ENCODE data around the gene TNFRSF8. TPM values are rescaled to one million over a fixed set of nuclear protein-coding genes. Genes with fewer than 3 reads are reported as not detected.
A peak's percentile ranks its signal among the peaks of the same experiment; 100 is the strongest.

TNFRSF8 gene
- total and polyA plus RNA-seq, 2 donors: 0.26 to 1.5 TPM

DNA sequence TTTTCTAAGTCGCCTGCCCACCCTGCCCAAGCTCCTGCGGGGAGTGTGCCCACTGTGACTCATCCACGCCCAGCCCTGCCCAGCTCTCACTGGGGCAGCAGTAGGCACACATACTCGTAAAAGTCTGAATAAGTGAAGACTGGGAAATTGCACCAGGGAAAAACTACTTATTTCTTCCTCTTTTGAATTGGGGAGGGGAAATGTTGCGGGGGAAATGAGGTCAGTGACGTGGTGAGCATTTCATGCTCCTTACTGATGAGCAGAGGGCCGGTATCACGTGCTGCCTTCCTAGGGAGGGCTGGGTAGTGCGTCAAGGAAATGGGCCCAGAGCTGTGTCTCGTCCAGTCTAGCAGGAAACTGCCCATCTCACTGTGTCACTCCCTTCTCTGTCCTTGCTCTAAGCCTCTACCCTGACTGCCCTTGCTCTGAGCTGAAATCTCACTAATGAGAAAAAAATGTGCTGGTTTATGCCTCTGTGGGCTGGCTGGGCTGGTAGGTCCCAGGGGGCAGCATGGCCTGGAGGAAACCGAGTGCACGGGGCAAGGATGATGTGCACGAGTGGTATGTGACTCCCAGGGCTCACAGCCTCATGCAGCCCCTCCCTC, 90.2 kb downstream of the TNFRSF8 start:
- Histone ChIP-seq H3K27ac (ENCODE audit: low read depth) (no peak overlapping the region), H3K36me3 (ENCODE audit: insufficient read depth) (no peaks in the 10 kb centered on the region), H3K4me3 (ENCODE audit: low read depth, low read length) (no peak overlapping the region), H3K4me1 (ENCODE audit: insufficient read depth) (no peaks in the 10 kb centered on the region)
- no peak for DNase-seq (ENCODE audit: extremely low spot score)
- 56% methylated on average over 13 of the region's 13 CpGs for WGBS

DNA sequence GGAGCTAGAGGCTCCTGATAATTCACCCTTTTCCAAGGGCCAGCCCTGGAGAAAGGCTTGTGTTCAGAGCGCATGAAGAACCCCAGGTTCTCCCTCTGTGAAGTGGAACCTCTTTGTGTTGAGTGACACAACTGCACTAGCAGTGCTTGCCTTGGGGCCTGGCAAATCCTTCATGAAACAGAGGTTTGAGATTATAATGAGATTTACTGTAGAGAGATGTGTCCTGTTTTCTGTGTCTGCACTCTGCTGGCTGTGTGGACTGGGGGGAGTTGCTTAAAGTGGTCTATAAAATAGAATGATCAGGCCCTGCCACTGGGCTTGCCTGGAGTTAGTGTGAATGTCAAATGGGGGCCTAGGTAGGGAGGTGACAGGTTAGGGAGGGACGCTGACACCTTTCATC, 92.2 kb downstream of the TNFRSF8 start:
- 95% methylated on average over 2 of the region's 2 CpGs for WGBS
- DNase-seq (ENCODE audit: extremely low spot score): no peak
- H3K27ac ChIP-seq (ENCODE audit: low read depth): no peak overlapping the region
- H3K36me3 ChIP-seq (ENCODE audit: insufficient read depth): no peaks in the 10 kb centered on the region
- no peak overlapping the region for H3K4me3 ChIP-seq (ENCODE audit: low read depth, low read length)
- no peaks in the 10 kb centered on the region for H3K4me1 ChIP-seq (ENCODE audit: insufficient read depth)

DNA sequence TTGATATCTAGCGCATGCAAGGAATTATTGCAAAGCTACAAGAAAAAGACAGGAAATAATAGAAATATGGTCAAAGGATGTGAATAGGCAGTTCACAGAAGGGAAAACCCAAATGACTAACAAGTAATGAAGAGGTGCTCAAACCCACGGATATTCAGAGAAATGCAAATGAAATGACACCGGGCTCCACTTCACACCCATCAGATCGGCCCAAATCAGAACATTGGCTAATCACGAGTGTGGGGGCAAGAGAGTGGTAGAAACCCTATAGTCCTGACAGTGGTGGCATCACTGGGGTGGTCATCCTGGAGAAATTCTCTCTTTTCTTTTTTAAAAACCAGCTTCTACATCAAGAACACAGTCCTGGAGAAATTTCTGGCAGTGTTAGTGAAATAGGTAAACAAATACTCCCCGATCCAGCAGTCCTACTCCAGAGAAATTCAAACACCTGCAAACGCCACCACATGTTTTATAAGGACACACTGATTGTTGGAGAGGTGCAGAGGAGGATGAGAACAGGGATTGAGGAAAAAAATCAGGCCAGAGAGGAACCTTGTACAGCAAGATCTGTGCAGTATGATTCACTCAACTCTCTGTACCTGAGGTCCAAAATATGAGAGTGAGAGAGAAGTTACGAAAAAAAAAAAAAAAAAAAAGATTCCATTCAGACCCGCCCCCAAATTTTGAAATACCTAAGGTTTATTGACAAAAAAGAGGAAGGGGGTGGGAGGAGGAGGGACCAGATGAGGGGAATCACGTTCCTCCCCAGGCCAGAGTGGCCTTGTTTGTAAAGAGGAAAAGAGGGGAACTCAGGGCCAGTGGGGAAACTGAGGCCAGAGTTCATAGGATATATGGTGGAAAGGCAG, 94.5 kb downstream of the TNFRSF8 start:
- DNase-seq (ENCODE audit: extremely low spot score): no peak
- no peaks in the 10 kb centered on the region for H3K36me3 ChIP-seq (ENCODE audit: insufficient read depth)
- 61% methylated on average over 10 of the region's 10 CpGs for WGBS
- H3K4me1 ChIP-seq (ENCODE audit: insufficient read depth): no peaks in the 10 kb centered on the region
- H3K27ac ChIP-seq (ENCODE audit: low read depth): no peak overlapping the region
- no peak overlapping the region for H3K4me3 ChIP-seq (ENCODE audit: low read depth, low read length)

DNA sequence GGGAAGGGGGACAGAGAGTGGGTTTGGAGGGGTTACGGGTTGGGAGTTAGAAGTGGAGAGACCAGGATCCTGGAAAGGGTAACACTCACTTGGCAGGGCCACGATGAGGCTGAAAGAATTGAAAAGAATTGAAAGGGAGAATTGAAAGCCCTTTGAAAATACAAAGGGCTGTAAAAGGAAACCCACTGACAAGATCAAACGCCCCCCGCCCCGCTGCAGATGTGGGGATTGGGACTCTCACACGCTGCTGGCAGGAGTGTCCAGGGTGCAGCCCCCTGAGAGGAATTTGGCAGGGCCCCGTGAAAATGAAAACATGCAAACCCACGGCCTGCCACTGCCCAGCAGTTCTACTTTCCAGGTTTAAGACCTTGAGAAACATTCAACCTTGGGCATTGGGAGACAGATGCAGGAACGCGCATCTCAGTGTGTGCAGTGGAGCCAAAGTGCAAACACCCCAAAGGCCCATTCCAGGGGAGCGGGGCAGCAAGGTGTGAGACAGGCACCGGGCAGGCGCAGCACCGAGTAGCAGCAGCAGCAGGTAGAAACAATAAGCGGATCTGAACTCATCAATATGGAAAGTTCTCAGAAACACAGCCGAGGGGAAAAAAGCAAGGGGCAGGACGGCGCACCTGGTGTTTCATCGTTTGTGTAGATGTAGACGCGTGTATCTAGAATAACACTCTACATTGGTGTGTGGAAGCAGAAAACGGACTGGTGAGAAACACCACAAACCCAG, 95.4 kb downstream of the TNFRSF8 start:
- H3K36me3 ChIP-seq (ENCODE audit: insufficient read depth): no peaks in the 10 kb centered on the region
- no peak overlapping the region for H3K4me3 ChIP-seq (ENCODE audit: low read depth, low read length)
- no peak for DNase-seq (ENCODE audit: extremely low spot score)
- WGBS: 66% methylated on average over 22 of the region's 22 CpGs
- no peak overlapping the region for H3K27ac ChIP-seq (ENCODE audit: low read depth)
- H3K4me1 ChIP-seq (ENCODE audit: insufficient read depth): no peaks in the 10 kb centered on the region

DNA sequence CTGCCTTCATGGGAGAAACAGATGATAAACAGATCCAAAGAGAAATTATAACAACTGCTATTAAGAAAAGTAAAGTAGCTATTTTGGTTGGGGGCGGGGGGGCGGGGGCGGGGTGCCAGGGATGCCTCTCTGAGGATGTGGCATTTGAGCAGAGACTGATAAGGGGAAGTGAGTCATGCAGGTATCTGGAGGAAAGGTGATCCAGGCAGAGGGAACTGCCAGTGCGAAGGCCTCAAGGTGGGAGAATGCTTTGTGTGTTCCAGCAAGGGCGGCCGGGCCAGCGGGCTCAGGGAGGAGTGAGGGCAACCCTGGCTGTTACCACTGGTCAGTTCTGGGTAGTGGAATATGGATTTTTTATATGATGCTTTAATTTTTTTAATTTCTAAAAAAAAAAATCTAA, 96.7 kb downstream of the TNFRSF8 start:
- no peak overlapping the region for H3K4me3 ChIP-seq (ENCODE audit: low read depth, low read length)
- no peaks in the 10 kb centered on the region for H3K36me3 ChIP-seq (ENCODE audit: insufficient read depth)
- H3K4me1 ChIP-seq (ENCODE audit: insufficient read depth): no peaks in the 10 kb centered on the region
- WGBS: 92% methylated on average over 7 of the region's 7 CpGs
- no peak for DNase-seq (ENCODE audit: extremely low spot score)
- H3K27ac ChIP-seq (ENCODE audit: low read depth): no peak overlapping the region

DNA sequence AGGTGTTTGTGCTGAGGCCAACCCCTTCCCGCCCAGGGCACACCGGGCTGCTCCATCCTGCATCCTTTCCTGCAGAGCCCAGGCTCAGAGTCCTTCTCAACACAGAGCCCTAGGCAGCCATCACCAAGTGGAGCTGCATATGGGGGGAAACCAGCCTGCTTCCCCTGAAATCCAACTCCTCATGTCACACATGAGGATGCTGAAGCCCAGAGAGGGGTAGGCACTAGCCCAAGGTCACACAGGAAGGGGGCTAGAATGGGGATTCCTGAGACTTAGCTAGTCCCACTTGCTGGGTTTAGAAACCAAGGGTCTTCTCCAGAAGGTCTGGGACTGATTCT, 98.2 kb downstream of the TNFRSF8 start:
- H3K27ac ChIP-seq (ENCODE audit: low read depth): peak overlapping the region; percentile 19

DNA sequence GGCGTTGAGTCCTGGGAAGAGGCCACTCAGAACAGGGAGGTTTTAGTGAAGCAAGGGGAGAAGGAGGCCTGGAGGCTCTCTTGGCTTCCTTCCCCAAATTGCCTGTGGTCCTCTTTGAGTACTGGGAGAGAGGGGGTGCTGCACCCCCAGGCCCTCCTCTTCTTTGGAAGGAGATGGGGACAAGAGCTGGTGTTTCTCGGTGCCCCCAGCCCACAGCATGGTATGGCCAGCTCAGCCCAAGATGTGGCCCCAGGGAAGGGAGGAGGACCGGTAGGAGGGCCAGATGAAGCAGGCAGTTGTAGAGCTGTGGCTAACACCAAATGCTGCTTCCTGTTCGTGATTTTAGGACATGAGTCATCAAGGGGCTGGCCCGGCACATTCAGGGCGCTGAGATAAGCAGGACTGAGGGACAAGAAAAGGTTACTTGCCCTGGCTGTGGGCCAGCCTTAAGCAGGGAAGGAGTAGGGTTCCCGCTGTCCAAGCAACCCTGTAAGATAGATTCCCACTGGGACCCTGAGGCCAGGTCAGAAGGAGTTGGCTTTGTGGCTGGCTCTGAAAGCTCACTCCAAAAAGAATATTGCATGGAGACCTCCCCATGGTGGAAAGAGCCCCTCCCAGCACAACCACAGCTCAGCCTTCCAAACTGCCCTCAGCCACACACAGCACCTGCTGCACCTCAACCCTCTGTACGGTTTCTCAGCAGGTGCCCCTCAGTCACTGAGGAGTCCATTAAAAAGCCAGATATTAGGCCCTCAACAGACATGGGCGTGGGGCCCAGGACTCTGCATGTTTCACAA, 98.8 kb downstream of the TNFRSF8 start:
- Histone ChIP-seq H3K4me3 (ENCODE audit: low read depth, low read length) (no peak overlapping the region), H3K27ac (ENCODE audit: low read depth) (peak overlapping the region; percentile 19)
- 26% methylated on average over 9 of the region's 9 CpGs for WGBS

More for the DNA sequence above, 98.2 kb downstream of the TNFRSF8 start:
- H3K4me1 ChIP-seq (ENCODE audit: insufficient read depth): no peaks in the 10 kb centered on the region
- 92% methylated on average over 2 of the region's 2 CpGs for WGBS
- DNase-seq (ENCODE audit: extremely low spot score): no peak
- no peaks in the 10 kb centered on the region for H3K36me3 ChIP-seq (ENCODE audit: insufficient read depth)
- H3K4me3 ChIP-seq (ENCODE audit: low read depth, low read length): no peak overlapping the region

DNA sequence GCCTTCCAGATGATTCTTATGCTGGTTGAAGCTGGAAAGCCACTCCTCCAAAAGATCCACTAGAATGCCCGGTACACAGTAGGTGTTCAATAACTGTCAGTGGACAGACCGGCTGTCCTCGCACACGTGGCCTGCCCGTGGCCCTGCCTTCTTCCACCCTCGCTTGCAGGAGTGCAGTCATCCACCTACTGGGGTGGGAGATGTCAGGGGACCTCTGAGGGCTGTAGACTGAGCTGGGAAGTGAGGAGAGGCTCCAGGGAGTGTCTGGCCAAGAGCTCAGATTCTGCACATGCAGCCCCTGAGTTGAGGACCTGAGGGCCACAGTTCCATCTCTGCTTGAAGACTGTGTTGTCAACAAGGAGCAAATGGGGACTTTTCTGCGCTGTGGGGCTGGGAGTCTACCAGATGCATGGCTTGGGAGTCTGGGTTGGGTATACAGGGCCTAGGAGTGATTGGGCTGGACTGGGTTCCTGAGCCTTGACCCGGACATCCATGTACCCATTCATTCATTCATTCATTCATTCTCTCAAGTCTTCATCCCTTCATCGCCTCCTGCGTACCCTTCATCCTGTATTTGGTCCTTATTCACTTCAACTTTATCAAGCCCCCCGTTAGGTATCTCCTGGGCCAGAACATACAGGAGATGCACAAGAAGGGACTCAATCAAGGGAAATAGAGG, 99.5 kb downstream of the TNFRSF8 start:
- Histone ChIP-seq H3K27ac (ENCODE audit: low read depth) (peak overlapping the region; percentile 13), H3K4me3 (ENCODE audit: low read depth, low read length) (no peak overlapping the region), H3K4me1 (ENCODE audit: insufficient read depth) (no peaks in the 10 kb centered on the region), H3K36me3 (ENCODE audit: insufficient read depth) (no peaks in the 10 kb centered on the region)
- WGBS: 95% methylated on average over 11 of the region's 11 CpGs
- no peak for DNase-seq (ENCODE audit: extremely low spot score)

More for the DNA sequence above, 98.8 kb downstream of the TNFRSF8 start:
- no peak for DNase-seq (ENCODE audit: extremely low spot score)
- no peaks in the 10 kb centered on the region for H3K36me3 ChIP-seq (ENCODE audit: insufficient read depth)
- no peaks in the 10 kb centered on the region for H3K4me1 ChIP-seq (ENCODE audit: insufficient read depth)

DNA sequence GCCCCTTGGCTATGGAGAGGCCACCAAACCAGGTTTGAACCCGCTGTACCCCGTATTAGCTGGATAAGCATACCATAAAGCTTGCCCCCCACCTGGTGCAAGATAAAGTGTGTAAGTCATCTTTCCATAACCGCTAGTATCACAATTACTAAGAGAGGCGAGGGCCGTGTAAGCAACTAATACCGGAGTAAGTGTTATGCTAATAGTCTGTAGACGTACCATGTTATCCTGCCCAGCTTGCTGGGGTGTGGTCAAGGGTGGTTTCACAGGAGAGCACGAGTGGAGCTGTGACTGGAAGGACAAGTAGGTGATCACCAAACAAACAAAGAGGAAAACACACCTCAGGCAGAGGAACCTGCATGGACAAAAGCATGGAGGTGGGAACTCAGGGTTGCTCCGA, 100.1 kb downstream of the TNFRSF8 start:
- Histone ChIP-seq H3K36me3 (ENCODE audit: insufficient read depth) (no peaks in the 10 kb centered on the region), H3K4me1 (ENCODE audit: insufficient read depth) (no peaks in the 10 kb centered on the region), H3K27ac (ENCODE audit: low read depth) (no peak overlapping the region), H3K4me3 (ENCODE audit: low read depth, low read length) (no peak overlapping the region)
- WGBS: 90% methylated on average over 9 of the region's 9 CpGs
- DNase-seq (ENCODE audit: extremely low spot score): no peak

DNA sequence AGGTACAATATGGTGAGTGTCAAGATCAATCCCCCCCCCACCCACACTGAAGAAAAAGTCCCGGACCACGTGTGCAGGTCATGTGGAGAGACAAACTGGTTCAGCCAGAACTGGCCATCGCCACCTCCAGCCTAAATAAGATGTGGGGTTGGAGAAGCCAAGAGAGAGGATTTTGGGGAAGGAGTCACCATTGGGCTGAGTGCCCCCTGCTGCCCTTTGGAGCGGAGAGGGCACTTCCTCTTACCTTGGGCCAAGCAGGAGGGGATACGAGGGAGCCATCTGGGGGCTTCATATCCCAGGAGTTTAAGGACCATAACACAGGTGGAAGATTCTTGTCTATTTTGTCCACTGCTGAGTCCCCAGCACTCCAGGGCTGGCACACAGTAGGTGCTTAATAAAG, 101.1 kb downstream of the TNFRSF8 start:
- DNase-seq (ENCODE audit: extremely low spot score): no peak
- H3K36me3 ChIP-seq (ENCODE audit: insufficient read depth): no peaks in the 10 kb centered on the region
- no peak overlapping the region for H3K27ac ChIP-seq (ENCODE audit: low read depth)
- 89% methylated on average over 5 of the region's 5 CpGs for WGBS
- H3K4me1 ChIP-seq (ENCODE audit: insufficient read depth): no peaks in the 10 kb centered on the region
- H3K4me3 ChIP-seq (ENCODE audit: low read depth, low read length): no peak overlapping the region

DNA sequence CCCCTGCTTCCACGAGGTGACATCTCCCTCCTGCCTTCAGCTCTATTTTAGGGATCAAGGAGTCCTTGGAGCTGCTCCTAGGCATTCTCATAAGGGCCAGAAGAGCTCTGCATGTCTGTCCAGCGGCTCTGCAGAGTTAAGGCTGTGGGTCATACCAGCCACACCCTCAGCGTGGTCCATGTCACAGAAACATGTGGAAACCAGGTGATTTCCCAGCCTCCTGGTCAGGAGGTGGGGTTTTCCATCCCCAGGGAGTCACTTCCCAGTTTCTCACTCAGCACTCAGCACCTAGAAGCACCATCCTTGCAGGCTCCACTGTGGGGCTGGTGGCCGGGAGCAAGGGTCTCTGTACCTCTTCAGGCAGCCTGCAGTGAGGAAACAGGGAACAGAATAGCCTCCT, 102.2 kb downstream of the TNFRSF8 start:
- 95% methylated on average over 4 of the region's 4 CpGs for WGBS
- H3K36me3 ChIP-seq (ENCODE audit: insufficient read depth): no peaks in the 10 kb centered on the region
- H3K27ac ChIP-seq (ENCODE audit: low read depth): no peak overlapping the region
- H3K4me1 ChIP-seq (ENCODE audit: insufficient read depth): no peaks in the 10 kb centered on the region
- no peak for DNase-seq (ENCODE audit: extremely low spot score)
- no peak overlapping the region for H3K4me3 ChIP-seq (ENCODE audit: low read depth, low read length)

DNA sequence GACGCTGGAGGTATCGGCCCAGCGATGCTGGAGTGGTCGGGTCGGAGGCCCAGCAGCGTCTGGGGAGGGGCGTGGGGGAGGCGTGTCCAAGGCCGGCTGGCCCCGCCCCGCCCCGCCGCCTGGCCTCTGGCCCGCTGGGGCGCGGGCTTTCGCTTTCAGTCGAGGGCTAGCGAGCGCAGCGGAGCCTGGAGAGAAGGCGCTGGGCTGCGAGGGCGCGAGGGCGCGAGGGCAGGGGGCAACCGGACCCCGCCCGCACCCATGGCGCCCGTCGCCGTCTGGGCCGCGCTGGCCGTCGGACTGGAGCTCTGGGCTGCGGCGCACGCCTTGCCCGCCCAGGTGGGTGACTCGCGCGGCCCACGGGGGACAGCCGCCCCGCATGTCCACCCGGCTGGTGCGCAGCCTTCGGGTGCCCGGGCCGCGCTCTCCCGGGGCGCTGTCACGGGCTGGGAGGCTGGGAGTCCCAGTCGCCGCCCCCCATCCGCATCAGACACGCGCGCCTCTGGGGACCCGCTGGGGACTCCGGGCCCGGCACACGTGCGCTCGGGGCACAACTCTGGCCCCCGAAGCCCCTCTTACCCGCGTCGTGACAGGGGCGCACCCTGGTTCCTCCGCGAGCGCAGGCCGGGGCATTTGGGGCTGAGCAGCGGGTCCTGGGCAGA, 103.9 kb downstream of the TNFRSF8 start, which contains the start of gene TNFRSF1B:
TSS of gene TNFRSF1B (plus strand) at position 158 of the 659 bp plus-strand sequence. CDS start at position 259, 101 bp downstream.
- 3% methylated on average over 78 of the region's 79 CpGs for WGBS
- no peaks in the 10 kb centered on the region for H3K4me1 ChIP-seq (ENCODE audit: insufficient read depth)
- peak within 1 kb of the TSS; percentile 82 for H3K4me3 ChIP-seq (ENCODE audit: low read depth, low read length)
- no peaks in the 10 kb centered on the region for H3K36me3 ChIP-seq (ENCODE audit: insufficient read depth)
- DNase-seq (ENCODE audit: extremely low spot score): no peak
- peak within 1 kb of the TSS; percentile 83 for H3K27ac ChIP-seq (ENCODE audit: low read depth)

All from urinary bladder (tissue), 4 donors.